ENCODE measurements around the gene DPY19L1.
A peak's percentile ranks its signal among the peaks of the same experiment; 100 is the strongest.
"Not testable (repeated sequence)": the region's sequence is repeated elsewhere in the genome, so short reads cannot be mapped to it uniquely, and the experiment has no call there.

Gene DPY19L1

GRCh38 chr7:35030848-35031247 lies 6.4 kb downstream of the DPY19L1 start:
- DNase-seq: no peak

- DNase-seq: no peak
Measured at GRCh38 chr7:35029311-35029710, 8.0 kb downstream of the DPY19L1 start.

GRCh38 chr7:35026150-35026549 lies 11.1 kb downstream of the DPY19L1 start:
- DNase-seq: peak; percentile 15

- DNase-seq: peak; percentile 30
Measured at GRCh38 chr7:35025369-35025870, 11.9 kb downstream of the DPY19L1 start.

- no peak for DNase-seq
Measured at GRCh38 chr7:35024298-35024697, 13.0 kb downstream of the DPY19L1 start.

GRCh38 chr7:35022725-35023124 lies 14.6 kb downstream of the DPY19L1 start:
- no peak for DNase-seq

GRCh38 chr7:35021445-35021844 lies 15.8 kb downstream of the DPY19L1 start:
- no peak for DNase-seq

GRCh38 chr7:35019801-35020200 lies 17.5 kb downstream of the DPY19L1 start:
- DNase-seq: no peak

- no peak for DNase-seq
Measured at GRCh38 chr7:35019179-35019729, 18.0 kb downstream of the DPY19L1 start.

GRCh38 chr7:35015346-35015859 lies 21.9 kb downstream of the DPY19L1 start:
- no peak for DNase-seq

- DNase-seq: no peak
Measured at GRCh38 chr7:35012160-35012559, 25.1 kb downstream of the DPY19L1 start.

- DNase-seq: no peak
Measured at GRCh38 chr7:35011085-35011484, 26.2 kb downstream of the DPY19L1 start.

- no peak for DNase-seq
Measured at GRCh38 chr7:35007768-35008167, 29.5 kb downstream of the DPY19L1 start.

- peak; percentile 19 for DNase-seq
Measured at GRCh38 chr7:35004531-35005095, 32.7 kb downstream of the DPY19L1 start.

GRCh38 chr7:35003679-35004303 lies 33.5 kb downstream of the DPY19L1 start:
- peak; percentile 85 for DNase-seq

- not testable (repeated sequence) for DNase-seq
Measured at GRCh38 chr7:35003177-35003650, 34.1 kb downstream of the DPY19L1 start.

GRCh38 chr7:34998335-34998734 lies 39.0 kb downstream of the DPY19L1 start:
- DNase-seq: not testable (repeated sequence)

- DNase-seq: not testable (repeated sequence)
Measured at GRCh38 chr7:34996423-34997090, 40.7 kb downstream of the DPY19L1 start.

- no peak for DNase-seq
Measured at GRCh38 chr7:34995757-34996156, 41.5 kb downstream of the DPY19L1 start.

GRCh38 chr7:34991938-34992840 lies 45.1 kb downstream of the DPY19L1 start:
- no peak for DNase-seq

GRCh38 chr7:34988442-34989125 lies 48.7 kb downstream of the DPY19L1 start:
- not testable (repeated sequence) for DNase-seq

GRCh38 chr7:34985155-34985554 lies 52.1 kb downstream of the DPY19L1 start:
- not testable (repeated sequence) for DNase-seq

All from NCI-H69 (cell line).